RWPE1 (cell line): Measurements from ENCODE around the gene TMEM169.
"Not testable (repeated sequence)": the region's sequence is repeated elsewhere in the genome, so short reads cannot be mapped to it uniquely, and the experiment has no call there.

Source experiments
- CTCF ChIA-PET: fragments of 350-600 bp; sonication (Branson Sonifier 250); formaldehyde crosslinking; extraction: SDS; loops from one replicate; lab custom pipeline; 2021; lab: Yijun Ruan, JAX
- POLR2A ChIA-PET: fragments of 400-600 bp; formaldehyde crosslinking; extraction: SDS; loops from one replicate; lab custom pipeline; 2020; ENCODE audit warnings: antibody characterized with exemption; ENCODE audit not compliant: low non-redundant PET; lab: Yijun Ruan, JAX
- DNase-seq: peaks from one replicate; pipeline ENCODE4 v3.0.0; 2012; ENCODE audit warnings: low spot score
- H3K27ac ChIP-seq: fragments of 450-650 bp; 2 replicates; pipeline ENCODE4 v1.5.1; 2017
- TF ChIP-seq, protein P1 (sequence below): fragments of 450-650 bp; conservative IDR thresholded peaks from 2 replicates; pipeline ENCODE4 v1.5.1; 2017; ENCODE audit warnings: low read depth, mild to moderate bottlenecking

TMEM169 gene

DNA sequence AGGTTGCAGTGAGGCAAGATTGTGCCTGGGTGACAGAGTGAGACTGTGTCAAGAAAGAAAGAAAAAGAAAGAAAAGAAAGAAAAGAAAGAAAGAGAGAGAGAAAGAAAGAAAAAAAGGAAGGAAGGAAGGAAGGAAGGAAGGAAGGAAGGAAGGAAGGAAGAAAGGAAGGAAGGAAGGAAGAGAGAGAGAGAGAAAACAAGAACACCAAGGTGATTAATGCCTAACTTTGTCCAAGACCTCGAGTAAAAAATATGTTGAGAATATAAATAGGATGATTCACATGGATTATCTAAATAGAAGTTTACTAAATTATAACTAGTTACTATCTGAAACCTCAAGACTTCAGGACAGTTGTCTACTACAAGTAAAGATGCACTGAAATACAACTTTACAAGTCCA lies 7.3 kb upstream of the TMEM169 start:
- ChIA-PET POLR2A (interaction anchor here (1.7 kb wide), 1 partner anchor 17 kb away, joined by 3 read pairs; no protein-coding TSS in a partner anchor), CTCF (no interaction called here)
- TF ChIP-seq, protein P1, sequence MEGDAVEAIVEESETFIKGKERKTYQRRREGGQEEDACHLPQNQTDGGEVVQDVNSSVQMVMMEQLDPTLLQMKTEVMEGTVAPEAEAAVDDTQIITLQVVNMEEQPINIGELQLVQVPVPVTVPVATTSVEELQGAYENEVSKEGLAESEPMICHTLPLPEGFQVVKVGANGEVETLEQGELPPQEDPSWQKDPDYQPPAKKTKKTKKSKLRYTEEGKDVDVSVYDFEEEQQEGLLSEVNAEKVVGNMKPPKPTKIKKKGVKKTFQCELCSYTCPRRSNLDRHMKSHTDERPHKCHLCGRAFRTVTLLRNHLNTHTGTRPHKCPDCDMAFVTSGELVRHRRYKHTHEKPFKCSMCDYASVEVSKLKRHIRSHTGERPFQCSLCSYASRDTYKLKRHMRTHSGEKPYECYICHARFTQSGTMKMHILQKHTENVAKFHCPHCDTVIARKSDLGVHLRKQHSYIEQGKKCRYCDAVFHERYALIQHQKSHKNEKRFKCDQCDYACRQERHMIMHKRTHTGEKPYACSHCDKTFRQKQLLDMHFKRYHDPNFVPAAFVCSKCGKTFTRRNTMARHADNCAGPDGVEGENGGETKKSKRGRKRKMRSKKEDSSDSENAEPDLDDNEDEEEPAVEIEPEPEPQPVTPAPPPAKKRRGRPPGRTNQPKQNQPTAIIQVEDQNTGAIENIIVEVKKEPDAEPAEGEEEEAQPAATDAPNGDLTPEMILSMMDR: no peak
- no peak overlapping the region for H3K27ac ChIP-seq
- no peak for DNase-seq

DNA sequence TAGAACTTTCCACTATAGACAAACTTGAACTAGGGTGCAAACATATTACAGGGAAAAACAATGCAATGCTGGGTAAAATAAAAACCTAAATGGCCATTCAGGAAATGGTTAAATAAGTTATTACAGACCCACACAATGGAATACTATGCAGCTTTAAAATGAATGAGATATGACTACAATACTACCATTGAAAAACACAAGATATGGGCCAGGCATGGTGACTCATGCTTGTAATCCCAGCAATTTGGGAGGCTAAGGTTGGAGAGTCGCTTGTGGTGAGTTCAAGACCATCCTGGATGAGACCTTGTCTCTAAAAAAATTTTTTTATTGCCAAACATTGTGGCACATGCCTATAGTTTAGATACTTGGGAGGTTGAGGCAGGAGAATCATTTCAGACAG lies 6.9 kb upstream of the TMEM169 start:
- TF ChIP-seq, protein P1: no peak
- CTCF ChIA-PET: interaction anchor here (0.8 kb wide), 1 partner anchor 16 kb away, joined by 3 read pairs; no protein-coding TSS in a partner anchor
- POLR2A ChIA-PET: interaction anchor here (1.7 kb wide), 1 partner anchor 17 kb away, joined by 3 read pairs; no protein-coding TSS in a partner anchor
- DNase-seq: no peak
- no peak overlapping the region for H3K27ac ChIP-seq

DNA sequence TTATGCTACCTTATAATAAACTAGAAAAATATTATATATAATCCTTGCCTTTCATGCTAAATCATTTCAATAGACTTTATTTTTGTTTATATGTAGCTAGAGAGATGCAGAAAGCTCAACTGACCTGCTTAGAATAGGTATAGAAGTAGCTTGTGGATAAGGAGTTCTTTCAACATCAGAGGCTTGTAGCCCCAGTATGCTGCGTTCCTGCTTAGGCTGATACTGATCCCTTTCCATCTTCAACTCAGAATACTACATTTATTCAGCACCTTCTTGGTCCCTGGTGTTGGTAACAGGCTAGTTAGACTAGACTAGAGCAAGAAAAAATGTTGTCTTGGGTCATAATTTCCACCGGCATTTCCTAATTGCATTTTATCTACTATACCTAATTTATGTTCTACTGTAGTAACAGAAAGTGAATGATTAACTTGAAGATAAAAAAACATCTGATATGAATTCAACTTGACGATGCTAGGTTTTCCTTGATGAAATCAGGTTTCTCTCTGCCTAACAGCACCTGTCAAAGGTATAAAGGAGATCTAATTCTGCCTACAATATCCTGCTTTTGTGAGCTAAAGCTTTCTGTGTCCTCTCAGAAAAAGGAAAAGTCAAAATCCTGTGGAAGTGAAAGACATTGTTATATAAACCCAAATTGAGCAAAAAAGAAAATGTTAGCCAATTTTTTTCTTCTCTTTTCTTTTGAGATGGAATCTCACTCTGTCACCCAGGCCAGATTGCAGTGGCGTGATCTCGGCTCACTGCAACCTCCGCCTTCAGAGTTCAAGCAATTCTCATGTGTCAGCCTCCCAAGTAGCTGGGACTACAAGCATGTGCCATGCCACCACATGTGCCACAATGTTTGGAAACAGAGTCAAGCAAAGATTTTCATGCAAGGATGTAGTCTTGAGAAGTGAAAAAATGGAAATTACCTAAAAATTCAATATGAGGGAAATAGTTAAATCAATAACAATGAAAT lies 5.9 kb upstream of the TMEM169 start:
- no peak overlapping the region for H3K27ac ChIP-seq
- POLR2A ChIA-PET: no interaction called here
- TF ChIP-seq, protein P1: no peak
- CTCF ChIA-PET: interaction anchor here (0.8 kb wide), 1 partner anchor 17 kb away, joined by 3 read pairs; no protein-coding TSS in a partner anchor
- no peak for DNase-seq

DNA sequence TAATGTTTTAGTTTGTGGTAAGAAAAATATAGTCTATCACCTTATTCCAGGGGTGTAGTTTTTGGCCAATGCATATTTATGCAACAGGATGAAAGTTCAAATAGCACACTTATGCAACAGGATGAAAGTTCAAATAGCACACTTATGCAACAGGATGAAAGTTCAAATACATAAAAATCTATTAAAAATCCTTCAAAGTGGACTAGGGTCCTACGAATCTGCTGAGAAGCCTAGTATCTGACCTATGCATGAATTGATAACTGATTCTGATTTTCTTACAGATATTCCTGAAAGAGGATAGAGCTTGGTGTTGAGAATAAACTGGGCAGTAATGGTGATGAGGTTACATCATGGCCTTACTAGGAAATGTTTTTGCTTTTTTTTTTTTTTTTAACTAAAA lies 2.9 kb upstream of the TMEM169 start:
- POLR2A ChIA-PET: no interaction called here
- TF ChIP-seq, protein P1: no peak
- no peak overlapping the region for H3K27ac ChIP-seq
- no peak for DNase-seq
- CTCF ChIA-PET: interaction anchor here (0.6 kb wide), 1 partner anchor 44 kb away, joined by 3 read pairs; no protein-coding TSS in a partner anchor

DNA sequence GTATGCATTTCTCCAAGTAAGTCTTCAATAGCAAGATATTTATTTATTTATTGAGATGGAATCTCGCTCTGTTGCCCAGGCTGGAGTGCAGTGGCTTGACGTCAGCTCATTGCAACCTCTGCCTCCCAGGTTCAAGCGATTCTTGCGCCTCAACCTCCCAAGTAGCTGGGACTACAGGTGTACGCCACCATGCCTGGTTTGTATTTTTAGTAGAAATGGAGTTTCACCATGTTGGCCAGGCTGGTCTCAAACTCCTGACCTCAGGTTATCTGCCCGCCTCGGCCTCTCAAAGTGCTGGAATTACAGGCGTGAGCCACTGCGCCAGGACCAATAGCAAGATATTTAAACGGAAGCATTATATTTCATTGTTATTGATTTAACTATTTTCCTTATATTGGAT lies 1.7 kb upstream of the TMEM169 start:
- DNase-seq, POLR2A ChIA-PET, H3K27ac ChIP-seq: not testable (repeated sequence)
- CTCF ChIA-PET: interaction anchor here (0.6 kb wide), 1 partner anchor 48 kb away, joined by 3 read pairs; no protein-coding TSS in a partner anchor

DNA sequence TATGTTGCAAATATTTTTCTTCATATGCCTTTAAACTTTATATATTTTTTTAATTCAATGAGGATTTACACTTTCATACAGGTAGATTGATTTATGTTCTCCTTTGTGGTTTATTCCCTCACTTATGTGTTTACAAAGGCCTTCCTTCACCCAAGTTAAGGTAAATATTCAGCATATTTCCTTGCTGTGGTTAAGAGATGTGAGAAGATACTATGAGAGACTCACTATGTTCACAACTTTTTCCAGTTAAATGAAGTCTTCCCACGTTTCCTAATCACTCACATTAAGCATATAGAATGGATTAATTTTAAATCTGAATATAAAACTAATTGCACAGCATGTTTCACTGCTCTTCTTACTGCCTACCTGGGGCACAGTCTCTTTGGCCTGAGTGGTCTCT lies 707 bp upstream of the TMEM169 start:
- H3K27ac ChIP-seq: peak overlapping the region; percentile 63
- POLR2A ChIA-PET: interaction anchor here (1.5 kb wide), 1 partner anchor 28 kb away, joined by 8 read pairs; the partner anchor contains the start of gene XRCC5
- TF ChIP-seq, protein P1: no peak

More for the DNA sequence above, 707 bp upstream of the TMEM169 start:
- no peak for DNase-seq
- CTCF ChIA-PET: interaction anchor here (0.6 to 1.4 kb wide), 4 partner anchors 11 to 149 kb away, joined by 3 to 5 read pairs (median 4); no protein-coding TSS in a partner anchor
